NOMO-1 treated with DMSO at 0.1 percent for 48 hours (cell line): ENCODE data around the gene TCEAL9.
A peak's percentile ranks its signal among the peaks of the same experiment; 100 is the strongest.
"Not testable (repeated sequence)": the region's sequence is repeated elsewhere in the genome, so short reads cannot be mapped to it uniquely, and the experiment has no call there.

Source experiments
- DNase-seq: peaks from one replicate; lab custom pipeline; 2025; ENCODE audit not compliant: unreplicated experiment; lab: John Stamatoyannopoulos, UW

TCEAL9 gene

DNA sequence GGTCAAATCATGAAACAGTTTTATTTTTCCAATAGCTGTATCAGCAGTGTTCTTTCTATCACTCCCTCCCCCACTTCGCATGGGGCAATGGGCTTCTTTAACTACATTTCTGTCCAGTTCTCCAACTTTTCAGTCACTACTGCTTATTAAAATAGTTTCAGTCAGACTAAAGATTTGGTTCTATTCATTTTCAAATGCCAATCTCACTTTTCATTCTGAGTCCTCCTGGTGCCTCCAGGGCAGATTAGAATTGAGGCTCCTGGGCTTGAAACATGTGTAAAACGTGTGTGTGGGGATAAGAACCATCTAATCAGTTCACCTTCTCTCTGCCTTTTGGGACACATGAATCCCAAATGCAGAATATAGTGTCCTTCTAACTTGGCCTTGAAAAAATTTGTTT is 16.6 kb downstream of the TCEAL9 start:
- no peak for DNase-seq

- no peak for DNase-seq
Observed at GRCh38 chrX:103373581-103373980, 17.3 kb downstream of the TCEAL9 start.

- no peak for DNase-seq
Observed at GRCh38 chrX:103376118-103376978, 20.0 kb downstream of the TCEAL9 start, which contains the start of gene BEX3. Gene BEX3, plus strand, starts transcription at chrX:103376538. Its CDS starts 984 bp downstream, at chrX:103377522.

DNA sequence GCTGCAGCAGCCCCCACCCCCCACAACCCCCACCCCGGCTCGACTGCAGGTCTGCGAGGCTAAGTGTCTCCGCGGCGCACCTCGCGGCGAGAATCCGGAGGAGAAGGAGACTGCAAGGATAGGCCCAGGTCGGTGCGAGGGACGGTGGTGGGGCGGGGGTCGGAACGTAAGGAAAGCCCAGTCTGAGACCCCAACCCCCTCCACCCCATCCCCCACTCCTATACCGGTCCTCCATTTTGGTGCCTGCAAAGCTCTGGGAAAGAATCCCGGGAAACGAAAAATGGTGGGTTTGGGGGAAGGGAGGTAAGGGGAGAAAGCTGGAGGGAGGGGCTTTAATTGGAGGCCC is 20.6 kb downstream of the TCEAL9 start:
- DNase-seq = no peak

DNA sequence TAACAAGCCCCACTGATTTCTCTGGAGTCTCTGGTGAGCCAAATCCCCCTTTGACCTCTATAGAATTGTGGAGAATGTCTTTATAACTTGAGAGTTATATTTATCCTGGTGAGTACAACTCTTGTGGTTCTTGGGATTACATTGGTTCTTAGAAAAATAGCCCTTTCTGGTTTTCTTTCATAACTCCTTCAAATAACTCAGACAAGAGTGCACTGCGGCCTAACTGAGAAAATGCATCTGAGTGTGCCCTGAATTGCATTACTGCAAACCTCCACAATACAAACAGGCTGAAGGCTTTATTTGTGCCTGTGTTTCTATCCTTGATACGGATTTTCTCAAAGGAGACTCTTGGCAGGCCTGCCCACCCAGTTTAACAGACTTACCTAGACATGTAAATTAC is 22.7 kb downstream of the TCEAL9 start:
- no peak for DNase-seq

GRCh38 chrX:103382877-103383276 is 26.6 kb downstream of the TCEAL9 start:
- no peak for DNase-seq

- no peak for DNase-seq
Observed at GRCh38 chrX:103384672-103385071, 28.4 kb downstream of the TCEAL9 start.

DNA sequence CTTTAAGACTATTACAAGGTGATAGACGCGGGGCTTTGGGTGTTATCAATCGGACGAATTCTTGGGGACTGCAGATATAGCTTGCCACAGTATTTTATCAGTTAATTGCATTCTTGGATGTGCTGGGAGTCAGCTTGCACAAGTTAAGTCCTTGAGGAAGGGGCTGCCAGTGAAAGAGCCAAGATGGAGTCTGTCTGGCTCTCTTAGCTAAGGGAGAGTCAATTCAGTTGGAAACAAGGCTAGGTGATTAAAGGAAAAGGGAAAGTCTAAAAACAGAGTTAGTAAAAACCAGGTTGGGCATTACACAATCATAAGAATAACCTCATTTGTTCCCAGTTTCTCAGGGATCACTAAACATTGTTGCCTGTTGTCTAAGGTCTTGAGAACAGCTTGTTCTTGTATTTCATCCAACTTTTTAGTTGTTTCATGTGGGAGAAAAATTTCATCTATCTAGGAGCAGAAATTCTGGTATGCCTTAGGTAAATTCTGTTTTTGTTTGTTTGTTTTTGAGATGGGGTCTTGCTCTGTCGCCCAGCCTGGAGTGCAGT is 29.1 kb downstream of the TCEAL9 start:
- not testable (repeated sequence) for DNase-seq

- DNase-seq = no peak
Observed at GRCh38 chrX:103386332-103386731, 30.0 kb downstream of the TCEAL9 start.

- DNase-seq = no peak
Observed at GRCh38 chrX:103393487-103393886, 37.2 kb downstream of the TCEAL9 start.

- DNase-seq = no peak
Observed at GRCh38 chrX:103396186-103396585, 39.9 kb downstream of the TCEAL9 start.

DNA sequence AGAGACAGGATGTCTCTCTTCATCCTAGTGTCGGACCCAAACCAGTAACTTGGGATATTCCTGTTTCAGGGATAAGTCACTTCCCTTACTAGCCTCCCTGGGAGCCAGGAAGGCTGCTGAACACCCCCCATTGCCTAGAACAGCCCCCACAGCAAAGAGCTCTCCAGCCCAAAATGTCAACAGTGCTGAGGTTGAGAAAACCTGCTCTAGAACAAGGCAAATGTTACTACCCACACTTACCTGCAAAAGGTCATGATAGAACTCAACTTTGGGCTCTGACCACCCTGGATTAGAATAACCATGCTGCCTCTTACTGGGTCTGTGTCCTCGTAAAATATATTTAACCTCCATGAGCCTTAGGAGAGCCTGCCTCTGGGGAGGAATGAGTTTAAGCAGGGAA is 40.4 kb downstream of the TCEAL9 start:
- no peak for DNase-seq

- DNase-seq = no peak
Observed at GRCh38 chrX:103397707-103398106, 41.4 kb downstream of the TCEAL9 start.

GRCh38 chrX:103398421-103398864 is 42.1 kb downstream of the TCEAL9 start:
- DNase-seq = peak; percentile 62

- DNase-seq = no peak
Observed at GRCh38 chrX:103399744-103400143, 43.4 kb downstream of the TCEAL9 start.

DNA sequence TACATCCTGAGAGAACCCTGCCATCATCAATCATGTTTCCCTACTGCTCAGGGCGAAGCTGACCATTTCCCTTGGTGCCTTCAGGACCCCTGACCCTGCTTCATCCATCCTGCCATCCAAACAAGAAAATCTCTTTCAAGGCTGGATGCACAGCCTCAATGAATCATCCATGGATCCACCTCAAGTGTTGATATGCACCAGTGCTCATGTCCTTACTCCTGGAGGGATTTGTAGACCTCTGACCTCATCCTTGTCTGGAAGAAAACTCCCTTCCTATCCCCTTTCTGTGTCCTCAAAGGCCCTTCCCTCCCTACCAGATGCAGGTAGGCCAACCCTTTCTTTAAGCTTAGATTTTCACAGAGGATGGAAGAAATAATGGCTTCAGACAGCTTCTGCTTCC is 44.6 kb downstream of the TCEAL9 start:
- no peak for DNase-seq

- DNase-seq = peak; percentile 31
Observed at GRCh38 chrX:103404231-103405008, 48.1 kb downstream of the TCEAL9 start.

GRCh38 chrX:103405009-103405333 is 48.7 kb downstream of the TCEAL9 start:
- DNase-seq = no peak

DNA sequence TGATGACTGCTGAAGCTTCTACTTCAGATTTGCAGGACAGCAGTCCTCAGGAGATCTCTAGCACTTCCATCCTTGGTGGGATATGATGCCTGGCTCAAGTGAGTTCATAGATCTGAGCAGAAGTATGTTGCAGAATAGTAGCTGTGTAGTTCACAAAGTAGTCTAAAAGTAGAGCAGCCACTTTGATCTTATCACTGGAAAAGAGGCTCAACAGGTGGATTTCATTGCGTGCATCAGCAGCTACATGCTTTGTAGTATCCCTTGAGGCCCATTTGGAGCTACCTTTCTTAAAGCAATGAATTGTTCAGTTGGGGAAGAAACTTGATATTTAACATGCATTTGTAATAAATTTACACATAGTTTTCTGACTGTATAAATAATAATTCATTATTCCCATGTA is 50.0 kb downstream of the TCEAL9 start:
- no peak for DNase-seq

- DNase-seq = no peak
Observed at GRCh38 chrX:103407776-103408175, 51.5 kb downstream of the TCEAL9 start.
